Measurements from ENCODE around the gene FRA10AC1.

DNA sequence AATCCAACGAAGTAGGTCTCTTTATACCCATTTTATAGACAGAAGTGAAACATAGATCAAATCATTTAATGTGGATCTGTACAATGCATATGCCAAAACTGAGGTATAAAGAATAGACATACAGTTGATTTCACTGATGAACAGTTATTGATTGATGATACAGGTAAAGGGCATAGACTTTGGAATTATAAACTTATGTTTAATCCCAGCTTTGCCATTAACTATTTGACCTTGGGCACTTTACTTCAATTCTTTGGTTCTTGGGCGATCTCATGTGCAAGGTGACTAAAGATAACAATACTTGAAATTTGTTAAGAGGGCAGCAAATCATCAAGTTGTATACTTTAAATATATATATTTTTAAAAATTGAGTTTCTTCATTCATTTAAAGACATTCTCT lies 28.6 kb downstream of the FRA10AC1 start:
- TF ChIP-seq, protein P1, sequence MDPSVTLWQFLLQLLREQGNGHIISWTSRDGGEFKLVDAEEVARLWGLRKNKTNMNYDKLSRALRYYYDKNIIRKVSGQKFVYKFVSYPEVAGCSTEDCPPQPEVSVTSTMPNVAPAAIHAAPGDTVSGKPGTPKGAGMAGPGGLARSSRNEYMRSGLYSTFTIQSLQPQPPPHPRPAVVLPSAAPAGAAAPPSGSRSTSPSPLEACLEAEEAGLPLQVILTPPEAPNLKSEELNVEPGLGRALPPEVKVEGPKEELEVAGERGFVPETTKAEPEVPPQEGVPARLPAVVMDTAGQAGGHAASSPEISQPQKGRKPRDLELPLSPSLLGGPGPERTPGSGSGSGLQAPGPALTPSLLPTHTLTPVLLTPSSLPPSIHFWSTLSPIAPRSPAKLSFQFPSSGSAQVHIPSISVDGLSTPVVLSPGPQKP (IDR thresholded peaks at IDR 0.05; ENCODE audit: borderline replicate concordance, low read depth, low read length): no peak
- TF ChIP-seq, protein P2, sequence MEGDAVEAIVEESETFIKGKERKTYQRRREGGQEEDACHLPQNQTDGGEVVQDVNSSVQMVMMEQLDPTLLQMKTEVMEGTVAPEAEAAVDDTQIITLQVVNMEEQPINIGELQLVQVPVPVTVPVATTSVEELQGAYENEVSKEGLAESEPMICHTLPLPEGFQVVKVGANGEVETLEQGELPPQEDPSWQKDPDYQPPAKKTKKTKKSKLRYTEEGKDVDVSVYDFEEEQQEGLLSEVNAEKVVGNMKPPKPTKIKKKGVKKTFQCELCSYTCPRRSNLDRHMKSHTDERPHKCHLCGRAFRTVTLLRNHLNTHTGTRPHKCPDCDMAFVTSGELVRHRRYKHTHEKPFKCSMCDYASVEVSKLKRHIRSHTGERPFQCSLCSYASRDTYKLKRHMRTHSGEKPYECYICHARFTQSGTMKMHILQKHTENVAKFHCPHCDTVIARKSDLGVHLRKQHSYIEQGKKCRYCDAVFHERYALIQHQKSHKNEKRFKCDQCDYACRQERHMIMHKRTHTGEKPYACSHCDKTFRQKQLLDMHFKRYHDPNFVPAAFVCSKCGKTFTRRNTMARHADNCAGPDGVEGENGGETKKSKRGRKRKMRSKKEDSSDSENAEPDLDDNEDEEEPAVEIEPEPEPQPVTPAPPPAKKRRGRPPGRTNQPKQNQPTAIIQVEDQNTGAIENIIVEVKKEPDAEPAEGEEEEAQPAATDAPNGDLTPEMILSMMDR (conservative IDR thresholded peaks at IDR 0.05; ENCODE audit: low read depth, low read length): no peak
- TF ChIP-seq FOS (IDR thresholded peaks at IDR 0.05; ENCODE audit: low read depth, low read length): no peak
